GM19238 (cell line): ENCODE measurements around the gene MYO3B.

Source experiments
- DNase-seq: peaks from one replicate; pipeline ENCODE4 v3.0.0; 2011; ENCODE audit warnings: low spot score; ENCODE audit not compliant: insufficient read length

Gene MYO3B

GRCh38 chr2:170177950-170178781 lies at the start of gene MYO3B:
Gene MYO3B, plus strand, starts transcription at chr2:170178147. Its CDS starts 141 bp downstream, at chr2:170178288.
- DNase-seq, result no peak

GRCh38 chr2:170139276-170139967 lies 38.5 kb upstream of the MYO3B start:
- DNase-seq, result no peak

GRCh38 chr2:170140561-170140960 lies 37.4 kb upstream of the MYO3B start:
- DNase-seq, result no peak

- no peak for DNase-seq
These were observed 36.1 kb upstream of the MYO3B start for GRCh38 chr2:170141865-170142264.

- DNase-seq, result no peak
These were observed 35.4 kb upstream of the MYO3B start for GRCh38 chr2:170142502-170142901.

GRCh38 chr2:170143045-170143717 lies 34.8 kb upstream of the MYO3B start:
- no peak for DNase-seq

- DNase-seq, result no peak
These were observed 33.2 kb upstream of the MYO3B start for GRCh38 chr2:170144761-170145160.

- DNase-seq, result no peak
These were observed 32.8 kb upstream of the MYO3B start for GRCh38 chr2:170145191-170145590.

GRCh38 chr2:170145675-170146432 lies 32.1 kb upstream of the MYO3B start:
- no peak for DNase-seq

GRCh38 chr2:170146784-170147183 lies 31.2 kb upstream of the MYO3B start:
- no peak for DNase-seq

- DNase-seq, result no peak
These were observed 30.4 kb upstream of the MYO3B start for GRCh38 chr2:170147576-170147975.

- no peak for DNase-seq
These were observed 29.8 kb upstream of the MYO3B start for GRCh38 chr2:170148161-170148560.

GRCh38 chr2:170152421-170152820 lies 25.5 kb upstream of the MYO3B start:
- DNase-seq, result no peak

- no peak for DNase-seq
These were observed 22.8 kb upstream of the MYO3B start for GRCh38 chr2:170155022-170155722.

- no peak for DNase-seq
These were observed 22.2 kb upstream of the MYO3B start for GRCh38 chr2:170155723-170156253.

- DNase-seq, result no peak
These were observed 21.4 kb upstream of the MYO3B start for GRCh38 chr2:170156592-170156991.

GRCh38 chr2:170157025-170157684 lies 20.8 kb upstream of the MYO3B start:
- DNase-seq, result no peak

- DNase-seq, result no peak
These were observed 18.9 kb upstream of the MYO3B start for GRCh38 chr2:170159060-170159459.

GRCh38 chr2:170161516-170162270 lies 16.3 kb upstream of the MYO3B start:
- no peak for DNase-seq
